Heart left ventricle (tissue), 16 donors: ENCODE measurements around the gene CNTN5. TPM values are rescaled to one million over a fixed set of nuclear protein-coding genes. Genes with fewer than 3 reads are reported as not detected.

Experiments
- ATAC-seq, 4 donors: fragments of 200-7000 bp; cut with Tn5 transposase; one replicate each; pipeline ENCODE4 v1.9.1; 2020 to 2022; ENCODE audit warnings: moderate library complexity in 4 of 4, mild to moderate bottlenecking in 3 of 4, moderate number of reproducible peaks in 1 of 4
- DNase-seq, 5 donors: peaks; one replicate each; pipeline ENCODE4 v3.0.0-alpha.2; 2020
- H3K27ac ChIP-seq, 12 donors: fragments of 200-600 bp; sonication (generic) in 4 of 12; one replicate each; pipeline versions ENCODE4 v1.5.0 to v1.8.0; 2016 to 2022; ENCODE audit warnings: mild to moderate bottlenecking in 2 of 12
- H3K27me3 ChIP-seq, 9 donors: fragments of 200-600 bp; sonication (generic) in 2 of 9; one replicate each; pipeline versions ENCODE4 v1.5.1 to v1.8.0; 2016 to 2022; ENCODE audit warnings: mild to moderate bottlenecking in 3 of 9
- H3K36me3 ChIP-seq, 9 donors: fragments of 200-600 bp; sonication (generic) in 2 of 9; one replicate each; pipeline versions ENCODE4 v1.5.0 to v1.8.0; 2018 to 2022; ENCODE audit warnings: mild to moderate bottlenecking in 2 of 9
- H3K4me1 ChIP-seq, 12 donors: fragments of 200-600 bp; sonication (generic) in 4 of 12; one replicate each; pipeline versions ENCODE4 v1.5.0 to v1.8.0; 2016 to 2022; ENCODE audit warnings: mild to moderate bottlenecking in 3 of 12
- H3K4me3 ChIP-seq, 12 donors: fragments of 200-600 bp; sonication (generic) in 4 of 12; one replicate each; pipeline versions ENCODE4 v1.5.0 to v1.8.0; 2017 to 2022; ENCODE audit warnings: mild to moderate bottlenecking in 9 of 12, moderate library complexity in 4 of 12
- H3K9me3 ChIP-seq, 12 donors: fragments of 200-600 bp; sonication (generic) in 4 of 12; one replicate each; pipeline versions ENCODE4 v1.5.0 to v1.8.0; 2016 to 2022; ENCODE audit warnings: mild to moderate bottlenecking in 1 of 12
- POLR2A ChIP-seq, 2 donors: fragments of 450-650 bp; IDR thresholded peaks; one replicate each; pipeline ENCODE4 v1.6.1; 2017; ENCODE audit warnings: antibody characterized with exemption in 2 of 2, mild to moderate bottlenecking in 2 of 2, moderate library complexity in 2 of 2
- WGBS, 4 donors: extraction: QIAGEN DNeasy Blood & Tissue Kit in 2 of 4; methylation state at CpG; one replicate each; pipeline versions ENCODE4 v1.1.5 to v1.1.7; 2013 to 2018; 5-methylcytosine and 5-hydroxymethylcytosine counted together
- intact Hi-C, 10 donors: fragments of 100-400 bp; cut with DNase I; formaldehyde crosslinking; loops; one replicate each; pipeline versions ENCODE4 v1.11.1 to v1.14.2; 2022
- polyA plus RNA-seq, 2 donors: library from polyadenylated mRNA; stranded (reverse); fragments of 200-250 nt; gene quantifications; one replicate each; pipeline ENCODE4 v1.2.3, GENCODE V29; 2013
- total RNA-seq, 9 donors: library from RNA; depleted of rRNA in 2 of 9; stranded (reverse); fragments of >200 nt in 2 of 9; fragmentation: NEBNext Ultra II Directional in 3 of 9; extraction: Animal tissue kit (Norgen Biotek cat#: 25700) in 3 of 9; gene quantifications; one replicate each; pipeline versions ENCODE4 v1.1.0 to v1.2.4, GENCODE V29; 2016 to 2023
- TF ChIP-seq, protein P1 (sequence below), 12 donors: fragments of 200-600 bp; sonication (generic) in 4 of 12; IDR thresholded peaks; one replicate each; pipeline versions ENCODE4 v1.5.0 to v1.8.0; 2018 to 2022; ENCODE audit warnings: antibody characterized with exemption in 12 of 12, mild to moderate bottlenecking in 5 of 12
- donor health status: ischemic (EF 13 %, LVEDD 7.1; RV severe dilation, severe dysfunction).
- donor health status: healthy with polysubstance abuse.
- donor health status: DM: no; HTN: yes; CAD: no.
- donor health status: DM: no; HTN: no; CAD: no.
- donor health status: ischemic (EF 25% LVEDD 6.9; RV normal size, moderate dysfunction).
- donor health status: ischemic (EF 25% LVEDD 5.7; RV mildly dilated, moderate dysfunction).
- donor health status: healthy.
- donor health status: DM: yes; HTN: yes; CAD: no.
- donor health status: ischemic (EF 35%, LVEDD 5.7; RV mildly dilated, moderate dysfunction).
- donor health status: nonischemic (EF 11% LVEDD 7.7; RV severe dilation, severe dysfunction).
- donor health status: DM: yes; HTN: yes; CAD: no.
- donor health status: PGD.
- donor health status: ischemic (EF 29% LVEDD 5.4; RV normal size, mild dysfunction).
- donor health status: nonischemic (EF 23%, LVEDD 6.1; RV moderate dilation, normal function).

CNTN5 gene
- total and polyA plus RNA-seq, 11 donors = 0.11 to 0.16 TPM; not detected in 9

- 84 to 91% (median 86%) methylated on average over 2 of the region's 2 CpGs for WGBS, 4 donors
- no peaks in the 10 kb centered on the region for H3K9me3 ChIP-seq
- no peaks in the 10 kb centered on the region for H3K36me3 ChIP-seq
- DNase-seq (no peak), ATAC-seq (no peak)
- no peaks in the 10 kb centered on the region for H3K4me1 ChIP-seq
- no peaks in the 10 kb centered on the region for H3K27me3 ChIP-seq
- intact Hi-C loops = loop anchor here in 1 of 10 donors (10.0 kb wide), 1 partner anchor 93 kb away; no protein-coding TSS in a partner anchor
- H3K27ac ChIP-seq = no peak overlapping the region
- TF ChIP-seq, protein P1, sequence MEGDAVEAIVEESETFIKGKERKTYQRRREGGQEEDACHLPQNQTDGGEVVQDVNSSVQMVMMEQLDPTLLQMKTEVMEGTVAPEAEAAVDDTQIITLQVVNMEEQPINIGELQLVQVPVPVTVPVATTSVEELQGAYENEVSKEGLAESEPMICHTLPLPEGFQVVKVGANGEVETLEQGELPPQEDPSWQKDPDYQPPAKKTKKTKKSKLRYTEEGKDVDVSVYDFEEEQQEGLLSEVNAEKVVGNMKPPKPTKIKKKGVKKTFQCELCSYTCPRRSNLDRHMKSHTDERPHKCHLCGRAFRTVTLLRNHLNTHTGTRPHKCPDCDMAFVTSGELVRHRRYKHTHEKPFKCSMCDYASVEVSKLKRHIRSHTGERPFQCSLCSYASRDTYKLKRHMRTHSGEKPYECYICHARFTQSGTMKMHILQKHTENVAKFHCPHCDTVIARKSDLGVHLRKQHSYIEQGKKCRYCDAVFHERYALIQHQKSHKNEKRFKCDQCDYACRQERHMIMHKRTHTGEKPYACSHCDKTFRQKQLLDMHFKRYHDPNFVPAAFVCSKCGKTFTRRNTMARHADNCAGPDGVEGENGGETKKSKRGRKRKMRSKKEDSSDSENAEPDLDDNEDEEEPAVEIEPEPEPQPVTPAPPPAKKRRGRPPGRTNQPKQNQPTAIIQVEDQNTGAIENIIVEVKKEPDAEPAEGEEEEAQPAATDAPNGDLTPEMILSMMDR (IDR thresholded peaks at IDR 0.05) = no peak
- no peak for TF ChIP-seq POLR2A (IDR thresholded peaks at IDR 0.05)
- H3K4me3 ChIP-seq = no peak overlapping the region
Observed at GRCh38 chr11:100308202-100308601, 1287.5 kb downstream of the CNTN5 start.

DNA sequence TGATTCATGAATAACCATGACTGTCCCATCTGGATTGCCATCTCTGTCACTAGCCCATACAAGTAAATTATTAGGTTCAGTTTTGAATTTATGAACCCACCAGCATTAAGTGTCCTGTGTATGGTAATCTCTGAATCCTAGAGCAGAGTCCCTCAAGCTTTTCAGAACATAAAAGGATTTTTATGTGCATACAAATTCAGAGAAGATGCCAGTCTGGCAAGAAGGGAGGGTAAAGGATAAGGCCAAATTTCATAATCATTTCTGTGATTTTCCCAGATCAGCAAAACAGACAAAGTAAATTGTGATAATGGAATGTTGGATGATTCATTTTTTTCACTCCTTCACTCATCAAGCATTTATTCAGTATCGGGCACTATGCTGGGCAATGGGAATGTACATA, 1295.2 kb downstream of the CNTN5 start:
- TF ChIP-seq, protein P1 (IDR thresholded peaks at IDR 0.05) = no peak
- TF ChIP-seq POLR2A (IDR thresholded peaks at IDR 0.05) = no peak
- DNase-seq = no peak
- WGBS, 4 donors = 89 to 98% (median 96%) methylated on average over 1 of the region's 1 CpG
- Histone ChIP-seq H3K36me3 (no peaks in the 10 kb centered on the region), H3K27me3 (no peaks in the 10 kb centered on the region), H3K4me1 (no peaks in the 10 kb centered on the region), H3K27ac (no peak overlapping the region), H3K4me3 (no peak overlapping the region), H3K9me3 (peaks cover 0 to 6% (median 0%) of the 10 kb centered on the region in 12 donors)
- no peak for ATAC-seq
- intact Hi-C loops = loop anchor here in 1 of 10 donors (10.0 kb wide), 1 partner anchor 59 kb away; no protein-coding TSS in a partner anchor

DNA sequence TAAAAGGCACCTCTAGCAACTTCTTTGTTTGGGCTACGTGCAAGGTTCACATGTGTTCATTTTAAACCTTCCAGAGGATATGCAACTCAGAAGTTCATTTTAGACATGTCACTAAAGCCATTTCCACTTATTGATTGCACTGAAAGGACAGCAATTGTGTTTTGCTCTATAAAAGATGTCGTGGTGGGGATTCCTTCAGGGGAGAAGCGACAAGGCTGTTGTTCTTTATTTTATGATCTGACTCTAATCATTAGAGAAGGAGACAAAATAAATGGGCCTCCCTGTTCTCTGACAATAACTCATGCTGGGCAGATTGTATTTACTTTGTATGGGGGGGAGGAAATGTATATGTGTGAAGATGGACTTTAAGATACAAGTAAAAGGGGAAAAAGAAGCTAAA, 1296.2 kb downstream of the CNTN5 start:
- WGBS, 4 donors = 73 to 89% (median 76%) methylated on average over 3 of the region's 3 CpGs
- Histone ChIP-seq H3K27ac (no peak overlapping the region), H3K4me1 (no peaks in the 10 kb centered on the region), H3K9me3 (peaks cover 0 to 6% (median 0%) of the 10 kb centered on the region in 12 donors), H3K36me3 (no peaks in the 10 kb centered on the region), H3K4me3 (no peak overlapping the region), H3K27me3 (no peaks in the 10 kb centered on the region)
- DNase-seq (no peak), ATAC-seq (no peak)
- no peak for TF ChIP-seq POLR2A (IDR thresholded peaks at IDR 0.05)
- TF ChIP-seq, protein P1 (IDR thresholded peaks at IDR 0.05) = no peak
- intact Hi-C loops = loop anchor here in 1 of 10 donors (10.0 kb wide), 1 partner anchor 58 kb away; no protein-coding TSS in a partner anchor

DNA sequence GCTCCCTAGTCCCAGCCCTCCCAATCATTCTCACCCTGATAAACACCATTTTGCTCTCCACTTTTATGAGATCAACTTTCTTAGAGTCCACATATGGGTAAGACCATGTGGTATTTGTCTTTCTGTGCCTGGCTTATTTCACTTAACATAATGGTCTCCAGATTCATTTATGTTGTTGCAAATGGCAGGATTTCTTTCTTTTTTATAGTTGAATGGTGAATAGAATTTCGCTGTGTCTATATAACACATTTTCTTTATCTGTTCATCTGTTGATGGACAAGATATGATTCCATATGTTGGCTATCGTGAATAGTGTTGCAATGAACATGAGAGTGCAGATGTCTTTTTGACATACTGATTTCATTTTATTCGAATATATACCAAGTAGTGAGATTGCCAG, 1298.9 kb downstream of the CNTN5 start:
- ATAC-seq (no peak), DNase-seq (no peak)
- Histone ChIP-seq H3K4me3 (no peak overlapping the region), H3K27ac (no peak overlapping the region), H3K27me3 (no peaks in the 10 kb centered on the region), H3K4me1 (no peaks in the 10 kb centered on the region), H3K36me3 (no peaks in the 10 kb centered on the region), H3K9me3 (peaks cover 0 to 6% (median 0%) of the 10 kb centered on the region in 12 donors)
- 58 to 82% (median 77%) methylated on average over 3 of the region's 3 CpGs for WGBS, 4 donors
- intact Hi-C loops = loop anchor here in 1 of 10 donors (10.0 kb wide), 1 partner anchor 55 kb away; no protein-coding TSS in a partner anchor
- TF ChIP-seq POLR2A (IDR thresholded peaks at IDR 0.05) = no peak
- TF ChIP-seq, protein P1 (IDR thresholded peaks at IDR 0.05) = no peak
